Renal cortical epithelial cell (primary cell): ENCODE data around the gene TTLL10. TPM values are rescaled to one million over a fixed set of nuclear protein-coding genes. Genes with fewer than 3 reads are reported as not detected.
A peak's percentile ranks its signal among the peaks of the same experiment; 100 is the strongest.

Source experiments
- DNase-seq: peaks from one replicate; pipeline ENCODE4 v3.0.0-alpha.2; 2011; ENCODE audit warnings: low read depth
- total RNA-seq: library from RNA; depleted of rRNA; stranded (reverse); fragments of >200 nt; gene quantifications from 2 replicates; pipeline ENCODE4 v1.2.3, GENCODE V29; 2014

The TTLL10 gene
- total RNA-seq, 1 donor from 2014 or later = 0.15 TPM

DNA sequence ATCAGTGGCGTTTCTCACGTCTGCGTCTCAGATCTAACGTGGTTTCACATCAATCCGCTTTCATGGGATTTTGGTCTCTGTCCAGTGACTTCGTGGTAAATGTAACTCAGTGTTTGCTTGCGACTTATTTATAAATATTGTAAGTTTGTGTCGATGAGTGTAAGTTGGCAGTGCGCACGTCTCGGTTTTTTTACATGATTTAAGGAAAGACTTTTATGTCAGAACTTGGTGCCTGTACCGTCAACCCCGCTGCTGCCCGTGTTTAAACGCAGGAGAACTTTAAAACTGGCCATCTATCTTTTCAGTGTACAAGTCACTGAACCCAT, 59.9 kb downstream of the TTLL10 start:
- no peak for DNase-seq

DNA sequence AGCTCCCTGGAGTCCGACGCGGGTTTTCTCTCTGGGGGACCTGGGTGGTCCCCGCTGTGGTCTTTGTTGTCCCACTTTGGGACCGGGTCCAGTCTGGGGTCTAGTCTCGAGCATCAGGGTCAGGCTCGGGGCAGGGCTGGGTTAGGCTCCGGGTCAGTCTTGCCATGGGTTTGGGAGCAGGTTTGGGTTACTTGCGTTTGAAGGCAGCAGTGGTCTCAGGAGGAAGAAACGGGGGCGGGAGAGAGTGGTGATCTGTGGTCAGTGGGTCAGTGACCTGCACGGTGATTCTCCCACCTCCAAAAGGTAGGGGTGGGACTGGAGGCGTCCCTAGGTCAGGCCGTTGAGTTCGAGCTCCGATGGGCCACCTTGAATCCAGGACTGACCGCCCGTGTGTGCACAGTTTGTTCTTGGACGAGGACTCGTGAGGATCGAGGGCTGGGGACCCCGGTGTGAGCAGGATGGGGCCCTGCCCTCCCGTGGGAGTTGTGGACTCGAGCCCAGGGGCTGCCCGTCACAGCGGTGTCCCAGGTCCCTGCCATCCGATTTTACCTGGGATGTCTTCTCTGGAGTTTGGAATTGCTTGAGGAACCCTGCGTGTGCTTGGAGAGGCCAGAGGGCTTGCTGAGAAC, 60.6 kb downstream of the TTLL10 start:
- DNase-seq = no peak

DNA sequence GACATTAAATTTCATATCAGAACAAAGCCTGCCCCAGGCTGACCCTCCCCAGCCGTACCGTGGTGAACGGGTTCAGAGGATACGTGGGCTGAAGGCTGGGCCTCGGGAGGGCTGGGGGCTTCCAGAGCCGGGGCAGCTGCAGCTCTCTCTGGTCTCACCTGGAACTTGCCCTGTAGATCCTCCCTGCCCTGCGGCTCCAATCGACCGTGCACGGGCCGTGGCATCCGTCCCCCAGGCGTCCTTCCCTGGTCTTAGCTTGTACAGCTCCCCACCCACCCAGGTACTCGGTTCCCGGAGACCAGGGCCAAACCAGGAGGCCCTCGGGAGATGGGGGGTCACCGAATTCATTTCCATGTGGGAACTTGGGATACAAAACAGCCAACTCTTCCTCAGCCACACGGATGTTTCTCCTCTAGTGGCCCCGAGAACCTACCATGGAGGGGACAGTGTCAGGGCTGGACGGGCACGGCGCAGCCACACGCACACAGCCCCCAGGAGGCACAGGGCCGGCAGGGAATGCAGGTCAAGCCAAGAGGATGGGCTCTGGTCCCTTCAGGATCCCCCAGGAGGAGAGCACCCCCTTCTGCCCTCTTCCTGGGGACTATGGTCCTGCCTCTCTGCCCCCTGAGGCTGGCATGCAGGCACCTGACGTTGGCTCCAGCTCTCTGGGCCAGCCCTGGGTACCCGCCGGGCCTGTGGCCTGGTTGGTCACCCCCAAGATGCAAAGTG, 61.5 kb downstream of the TTLL10 start:
- DNase-seq = no peak

DNA sequence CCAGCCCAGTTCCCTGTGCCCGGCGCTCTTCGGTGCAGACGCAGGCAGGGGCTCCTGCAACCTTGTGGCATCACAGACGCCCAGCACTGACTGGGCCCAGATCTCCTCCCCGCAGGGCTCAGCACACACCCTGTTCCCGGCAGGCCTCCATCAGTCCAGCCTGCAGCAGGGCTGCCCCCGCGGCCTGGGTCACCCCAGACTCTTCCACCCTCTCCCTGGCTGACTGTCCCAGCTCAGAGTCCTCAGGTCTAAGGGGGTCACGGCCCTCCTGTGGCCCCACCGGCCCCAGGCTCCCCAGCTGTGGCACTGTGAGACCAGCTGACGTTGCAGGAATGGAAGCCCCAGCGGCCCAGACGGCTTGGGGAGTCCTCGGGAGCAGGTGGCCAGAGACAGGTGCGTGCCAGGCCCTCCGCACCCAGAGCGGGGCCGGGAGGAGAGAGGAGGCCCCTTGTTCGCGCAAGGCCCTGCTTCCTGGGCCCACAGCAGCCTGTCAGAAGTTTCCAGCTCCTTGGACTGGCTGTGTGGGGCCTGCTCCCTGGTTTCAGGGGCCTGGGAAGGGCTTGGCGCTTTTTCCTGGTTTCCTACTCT, 62.6 kb downstream of the TTLL10 start:
- no peak for DNase-seq

DNA sequence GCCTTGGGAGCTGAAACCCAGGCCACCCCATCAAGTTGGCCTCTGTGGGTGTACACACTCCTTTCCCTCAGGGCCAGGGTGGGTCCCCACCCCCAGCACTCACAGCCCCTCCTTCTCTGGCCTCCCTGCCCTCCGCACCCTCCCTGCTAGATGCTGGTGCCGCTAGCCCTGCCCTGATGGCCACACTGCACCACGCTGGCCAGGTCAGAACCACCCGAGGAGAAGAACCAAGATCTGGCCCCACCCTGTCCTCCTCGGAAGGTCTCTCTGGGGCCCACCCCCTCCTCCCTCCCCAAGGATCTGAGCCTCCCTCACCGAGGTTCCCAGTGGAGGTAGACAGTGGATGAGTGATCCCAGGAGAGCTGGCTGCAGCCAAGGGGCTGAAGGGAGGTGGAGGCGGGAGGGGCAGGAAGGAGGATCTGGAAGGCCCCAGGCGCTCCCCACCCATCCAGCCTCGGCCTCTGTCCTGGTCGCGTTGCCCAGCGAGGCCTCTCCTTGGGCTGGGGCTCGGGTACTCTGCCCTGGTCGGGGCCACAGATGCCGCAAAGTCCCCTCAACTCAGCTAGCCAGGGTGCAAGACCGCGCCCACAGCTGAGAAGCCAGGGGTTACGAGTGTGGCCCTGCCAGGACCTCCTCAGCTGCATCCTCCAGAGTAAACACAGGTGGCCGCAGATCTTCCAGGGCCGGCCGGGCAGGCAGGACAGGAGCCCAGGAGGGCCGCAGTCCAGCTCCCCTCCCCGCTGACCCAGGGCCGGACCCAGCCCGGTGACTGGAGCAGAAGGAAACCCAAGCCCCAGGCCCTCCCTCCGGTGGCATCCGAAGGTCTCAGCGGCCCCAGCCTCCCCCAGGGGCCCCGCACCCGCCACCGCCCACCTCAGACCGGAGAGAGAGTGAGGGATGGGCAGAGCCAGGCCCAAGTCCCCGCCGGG, 63.5 kb downstream of the TTLL10 start:
- no peak for DNase-seq

DNA sequence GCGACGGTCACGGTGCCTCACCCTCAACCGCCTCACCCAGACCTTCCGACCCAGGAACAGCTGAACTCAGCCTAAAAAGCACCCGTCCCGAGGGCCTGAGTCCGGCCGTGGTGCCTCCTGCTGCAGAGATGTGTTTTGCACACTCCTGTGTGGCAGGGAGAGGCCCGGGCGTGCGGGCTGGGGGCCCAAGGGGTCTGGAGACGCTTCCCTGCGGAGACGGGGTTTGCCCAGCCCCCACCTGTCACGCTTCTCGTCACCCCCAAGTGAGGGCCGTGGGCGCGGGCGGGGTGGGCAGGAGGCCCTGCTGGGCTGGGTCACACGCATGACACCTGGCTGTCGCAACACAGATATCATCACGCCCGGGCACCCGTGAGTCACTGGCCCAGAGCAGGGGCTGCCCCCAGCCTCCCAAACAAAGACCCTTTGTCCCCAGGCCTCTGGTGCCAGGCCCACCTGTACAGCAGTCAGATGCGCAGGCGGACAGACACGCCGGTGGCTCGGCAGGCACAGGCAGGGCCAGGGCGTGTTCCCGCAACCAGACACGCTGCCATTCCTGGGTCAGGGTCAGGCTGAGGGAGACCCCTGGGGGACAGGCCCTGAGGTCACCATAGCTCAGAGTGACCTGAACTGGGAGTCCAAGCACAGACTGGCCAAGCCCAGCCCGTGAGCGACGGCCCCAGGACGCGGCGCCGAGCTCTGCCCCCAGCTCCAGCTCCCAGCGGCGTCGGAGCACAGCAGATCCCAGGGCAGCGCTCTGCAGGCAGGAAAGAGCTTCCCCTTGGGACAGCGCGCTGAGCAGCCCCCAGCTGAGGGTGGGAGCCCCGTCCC, 64.4 kb downstream of the TTLL10 start:
- no peak for DNase-seq

DNA sequence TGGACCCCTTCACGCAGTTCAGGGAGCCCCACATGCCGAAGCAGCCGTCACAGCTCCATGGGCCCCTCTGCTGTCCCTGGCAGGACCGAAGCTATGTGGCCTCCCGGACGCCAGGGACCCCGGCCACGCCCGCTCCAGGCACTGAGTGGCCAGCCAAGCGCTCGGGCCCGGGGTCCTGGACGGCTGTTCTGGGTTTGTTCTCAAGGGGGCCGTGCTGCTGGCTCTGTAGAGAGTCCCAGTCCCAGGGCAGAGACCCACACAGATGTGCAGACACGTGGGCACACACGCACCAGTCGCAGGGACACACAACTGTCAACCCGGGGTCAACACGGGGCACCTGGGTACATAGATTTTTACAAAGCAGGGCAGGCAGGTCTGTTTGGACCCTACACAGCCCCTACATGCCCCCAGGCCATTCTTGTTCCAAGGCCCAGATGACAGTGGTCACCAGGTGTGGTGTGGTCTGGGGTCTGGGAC, 65.1 kb downstream of the TTLL10 start:
- DNase-seq = no peak

DNA sequence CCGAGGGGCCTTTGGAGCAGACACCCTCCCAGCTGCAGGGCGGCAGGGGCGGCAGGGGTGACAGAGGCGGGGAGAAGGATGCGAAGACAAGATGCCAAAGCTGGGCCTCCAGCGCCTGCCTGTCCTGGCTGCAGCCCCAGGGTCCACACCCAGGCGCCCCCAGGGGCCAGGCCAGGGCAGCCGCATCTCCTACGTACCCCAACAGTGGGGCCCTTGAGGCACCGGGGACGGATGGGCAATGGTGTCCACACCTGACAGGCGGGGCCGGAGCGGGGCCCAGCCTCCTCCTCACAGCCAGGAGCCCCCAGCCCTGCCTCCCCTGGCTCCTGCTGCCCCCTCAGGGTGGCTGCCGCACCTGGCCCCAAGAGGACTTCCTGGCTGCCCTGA, 65.5 kb downstream of the TTLL10 start:
- DNase-seq = no peak

DNA sequence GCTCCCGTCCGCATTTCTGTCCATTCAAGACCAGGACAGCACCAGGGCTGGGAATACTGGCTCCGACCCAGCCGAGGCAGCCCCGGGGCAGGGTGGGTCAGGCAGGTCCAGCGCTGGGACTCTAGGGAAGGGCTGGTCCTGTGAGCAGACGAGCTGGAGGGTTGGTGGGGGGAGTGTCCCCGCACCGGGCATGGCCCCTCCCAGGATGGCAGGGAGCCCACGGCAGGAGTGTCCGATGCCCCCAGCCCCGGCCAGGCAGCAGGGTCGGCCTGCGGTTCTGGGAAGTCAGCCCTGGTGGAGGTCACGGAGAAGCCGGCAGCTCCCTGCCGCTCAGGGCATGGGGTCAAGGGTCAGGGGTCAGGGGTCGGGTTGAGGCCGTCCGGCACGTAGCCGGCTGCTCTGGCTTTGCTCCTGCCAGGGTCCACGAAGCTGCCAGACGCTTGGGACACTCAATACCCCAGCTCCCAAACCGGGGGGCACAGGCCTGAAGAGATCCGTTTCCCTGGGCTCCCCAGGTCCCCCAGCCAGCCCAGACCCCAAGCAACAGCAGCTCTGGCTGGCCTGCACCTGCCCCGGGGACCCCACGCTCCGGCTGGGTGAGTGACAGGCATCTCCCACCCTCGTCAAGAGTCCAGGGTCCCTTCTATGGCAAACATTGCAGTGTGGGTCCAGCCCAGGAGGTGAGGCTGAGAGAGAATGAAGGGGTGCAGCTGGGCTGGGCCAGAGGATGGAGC, 66.1 kb downstream of the TTLL10 start:
- DNase-seq = no peak

DNA sequence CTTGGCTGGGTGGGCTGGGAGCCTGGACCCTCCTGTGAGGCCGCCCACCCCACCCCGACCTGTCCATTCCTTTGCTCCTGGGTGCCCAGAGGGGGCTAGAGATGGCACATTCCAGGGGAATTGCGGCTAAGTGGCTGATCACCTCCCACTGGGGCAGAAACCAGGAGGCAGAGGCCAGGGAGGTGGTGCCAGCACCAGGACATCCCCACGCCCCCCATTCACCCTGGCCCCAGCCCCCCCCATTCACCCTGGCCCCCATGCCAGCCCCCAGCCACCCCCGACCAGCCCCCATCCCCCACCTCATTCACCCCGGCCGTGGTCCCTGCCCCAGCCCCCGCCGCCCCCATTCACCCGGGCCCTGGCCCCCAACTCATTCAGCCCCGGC, 66.7 kb downstream of the TTLL10 start:
- no peak for DNase-seq

DNA sequence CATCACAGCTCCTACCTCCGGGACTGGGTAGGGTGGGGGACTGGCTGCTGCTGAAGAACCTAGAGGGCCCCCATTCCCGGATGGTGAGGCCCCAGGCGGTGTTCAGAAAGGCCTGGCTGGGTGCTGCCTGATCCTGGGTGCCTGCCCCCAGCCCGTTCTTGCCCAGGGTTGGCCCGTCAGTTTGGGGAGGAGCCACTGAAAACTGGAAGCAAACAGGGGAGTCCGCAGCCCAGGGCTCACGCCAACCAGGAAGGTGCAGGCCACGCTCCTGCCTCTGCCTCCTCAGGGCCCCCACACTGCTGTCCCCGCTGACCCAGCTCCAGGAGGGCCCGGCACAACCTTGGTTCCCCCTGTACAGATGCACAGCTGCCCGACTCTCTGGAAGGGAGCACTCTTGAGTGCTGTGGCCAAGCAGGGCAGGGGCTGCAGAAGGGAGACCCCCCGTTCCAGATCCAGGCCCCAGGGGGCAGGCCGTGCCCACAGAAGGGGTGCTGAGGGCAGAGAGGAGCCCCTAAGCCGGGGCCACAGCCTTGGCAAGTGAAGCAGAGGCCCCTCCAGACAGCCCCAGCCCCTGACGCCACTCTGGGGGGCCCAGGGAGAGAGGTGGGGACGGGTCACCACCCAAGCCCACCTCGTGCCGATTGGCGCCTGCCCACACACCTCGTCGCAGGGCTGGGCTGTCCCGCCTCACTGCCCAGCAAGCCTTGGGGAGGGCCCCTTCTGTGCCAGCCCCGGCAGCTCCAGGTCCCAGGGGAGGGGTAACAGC, 67.3 kb downstream of the TTLL10 start:
- DNase-seq = no peak

DNA sequence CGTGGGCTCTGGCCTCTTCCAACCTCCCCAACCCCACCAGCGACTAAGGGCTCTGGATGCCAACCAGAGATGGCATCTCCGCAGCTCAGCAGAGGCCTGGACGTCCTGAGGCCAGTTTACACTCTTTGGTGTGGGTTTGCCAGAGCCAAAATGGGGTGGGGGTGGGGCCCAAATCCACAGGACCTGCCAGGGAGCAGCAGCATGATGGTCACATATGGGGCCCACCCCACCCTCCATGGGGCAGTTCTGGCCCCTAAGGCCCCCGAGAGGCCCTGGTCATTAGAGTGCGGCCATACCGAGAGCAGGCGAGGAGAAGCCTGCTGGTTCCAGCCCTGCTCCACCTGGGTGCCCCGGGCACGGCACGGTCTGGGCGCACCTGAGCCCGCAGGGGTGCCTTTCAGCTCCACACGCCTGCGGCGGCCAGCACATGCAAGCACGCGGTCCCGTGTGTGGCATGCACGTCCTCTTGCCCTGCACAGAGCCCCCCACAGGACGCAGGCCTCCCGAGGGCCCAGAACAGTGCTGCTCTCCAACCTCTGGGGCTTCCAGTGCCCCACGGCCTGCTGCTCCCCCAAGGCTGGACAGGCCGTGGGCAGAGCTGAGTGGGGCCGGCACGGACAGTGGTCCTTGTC, 68.0 kb downstream of the TTLL10 start:
- no peak for DNase-seq

DNA sequence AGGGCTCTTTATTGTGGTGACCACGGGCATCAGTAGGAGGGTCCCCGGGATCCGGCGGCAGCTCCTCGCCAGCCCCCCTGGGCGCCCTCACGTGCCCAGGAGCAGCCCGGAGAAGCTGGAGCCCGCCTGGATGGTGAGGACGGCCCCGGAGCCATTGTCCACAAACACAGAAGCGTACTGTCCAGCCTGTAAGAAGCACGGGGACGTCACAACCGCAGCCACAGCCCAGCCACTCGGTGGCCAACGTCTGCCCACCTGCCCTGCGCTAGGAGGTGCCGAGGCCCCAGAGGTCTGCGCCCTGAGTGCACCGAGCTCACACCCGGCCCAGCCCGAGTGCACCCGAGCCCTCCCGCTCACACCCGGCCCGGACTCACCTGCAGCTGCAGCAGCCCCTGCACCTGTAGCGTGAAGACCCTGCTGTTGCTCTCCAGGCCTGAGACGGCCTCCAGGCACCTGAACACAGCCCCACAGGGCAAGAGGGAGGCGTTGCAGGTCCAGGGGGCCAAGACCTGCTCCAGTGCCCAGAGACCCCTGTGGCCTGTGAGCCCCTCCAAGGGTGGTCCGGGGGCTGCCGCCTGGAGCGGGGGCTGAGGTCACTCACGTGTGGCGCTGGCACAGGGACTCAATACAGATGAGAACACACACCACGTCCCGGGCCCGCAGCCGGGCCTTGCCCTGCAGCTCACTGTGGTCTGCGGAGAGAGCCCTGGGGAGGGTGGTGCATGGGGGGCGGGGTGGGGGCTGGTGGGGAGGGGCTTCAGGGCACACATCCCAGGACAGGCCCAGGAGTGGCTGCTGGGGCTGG, 69.0 kb downstream of the TTLL10 start:
- no peak for DNase-seq

DNA sequence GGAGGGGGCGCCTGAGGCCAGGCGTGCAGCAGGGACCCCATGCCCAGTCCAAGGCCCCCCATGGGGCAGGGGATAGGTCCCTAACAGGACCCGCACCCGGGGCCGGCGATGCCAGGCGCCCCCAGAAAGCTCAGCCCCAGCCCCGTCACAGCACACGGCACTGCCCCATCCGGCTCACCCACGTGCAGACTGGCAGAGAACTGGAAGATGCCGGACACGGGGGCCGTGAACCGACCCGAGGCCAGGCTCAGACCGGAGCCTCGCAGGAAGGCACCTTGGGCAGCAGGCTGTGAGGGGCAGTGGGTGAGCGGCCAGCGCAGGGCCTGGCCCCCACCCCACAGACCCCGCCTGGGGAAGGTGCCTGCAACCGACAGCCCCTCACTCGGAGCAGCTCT, 69.6 kb downstream of the TTLL10 start:
- no peak for DNase-seq

DNA sequence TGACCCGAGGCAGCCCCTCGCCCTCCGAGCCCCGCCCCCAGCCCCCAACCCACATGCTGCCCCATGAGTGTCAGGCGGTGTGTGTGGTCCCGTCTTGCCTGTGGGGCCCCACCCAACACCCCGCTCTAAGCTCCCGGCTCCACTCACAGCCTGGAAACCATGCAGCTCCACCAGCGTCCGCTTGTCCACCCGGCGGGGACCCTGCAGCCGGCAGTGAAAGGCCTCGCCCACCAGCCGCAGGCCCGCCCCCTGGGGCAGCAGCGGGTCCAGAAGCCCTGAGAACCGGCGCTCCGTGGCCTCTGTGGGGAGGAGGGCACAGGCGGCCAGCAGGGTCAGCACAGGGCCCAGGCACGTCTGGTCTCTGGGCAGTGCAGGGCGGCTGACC, 70.1 kb downstream of the TTLL10 start:
- DNase-seq = no peak

DNA sequence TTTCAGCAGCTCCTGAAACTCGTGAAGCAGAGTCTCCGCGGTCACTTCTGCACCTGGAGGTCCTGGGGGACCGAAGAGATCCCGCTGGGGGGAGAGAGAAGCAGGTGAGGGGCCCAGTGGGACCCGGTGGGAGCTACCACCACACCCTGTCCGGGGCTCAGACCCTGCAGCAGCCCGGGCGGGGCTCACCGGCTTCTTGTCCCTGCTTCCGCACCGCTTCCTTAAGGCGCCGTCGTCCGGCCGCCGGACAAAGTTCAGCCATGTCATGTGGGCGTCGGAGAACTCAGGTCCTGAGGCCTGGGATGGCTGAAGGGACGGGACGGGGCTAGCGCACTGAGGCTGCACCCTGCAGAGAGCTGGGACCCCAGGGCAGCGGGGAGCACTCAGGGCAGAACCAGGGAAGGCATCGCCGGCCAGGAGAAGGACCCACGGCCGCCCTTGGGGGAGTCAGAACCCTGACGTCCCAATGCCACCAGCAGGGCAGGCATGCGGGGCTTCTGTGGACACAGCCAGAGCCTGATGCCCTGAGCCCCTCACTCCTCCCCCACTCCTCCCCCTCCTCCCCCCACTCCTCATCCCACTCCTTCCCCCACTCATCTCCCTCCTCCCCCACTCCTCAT, 70.6 kb downstream of the TTLL10 start:
- DNase-seq = peak; percentile 5

DNA sequence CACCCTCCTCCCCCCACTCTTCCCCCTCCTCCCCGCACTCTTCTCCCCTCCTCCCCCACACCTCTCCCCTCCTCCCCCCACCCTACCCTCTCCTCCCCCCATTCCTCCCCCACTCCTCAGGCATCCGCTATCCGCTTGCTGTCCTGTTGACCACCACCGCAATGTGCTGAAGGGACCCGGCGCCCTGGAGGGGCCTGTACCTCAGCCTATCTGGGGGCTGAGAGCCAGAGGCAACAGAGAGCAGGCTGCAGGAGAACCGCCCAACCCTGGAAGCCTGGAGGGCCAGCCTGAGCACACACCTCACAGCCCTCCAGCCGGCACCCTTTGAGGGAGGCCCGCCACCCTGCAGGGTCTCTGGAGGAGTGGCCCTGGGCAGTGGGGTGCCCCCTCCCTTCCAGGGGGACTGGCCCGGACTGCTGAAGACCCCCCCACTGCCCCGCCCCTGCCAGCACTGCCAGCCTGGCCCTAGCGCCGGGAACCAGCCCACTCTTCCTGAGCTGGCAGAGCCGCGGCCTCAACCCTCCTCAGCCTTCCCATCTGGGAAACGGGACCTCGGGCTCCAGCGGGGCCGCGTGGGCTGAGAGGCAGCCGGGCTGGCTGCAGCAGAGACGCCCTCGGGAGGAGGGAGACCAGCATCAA, 71.6 kb downstream of the TTLL10 start:
- no peak for DNase-seq
